HepG2 (cell line): Measurements from ENCODE around the gene AP2S1. TPM values are rescaled to one million over a fixed set of nuclear protein-coding genes. Genes with fewer than 3 reads are reported as not detected.

Source experiments
- ATF3 ChIP-seq: sonication (generic); formaldehyde crosslinking; IDR thresholded peaks from 2 replicates; pipeline ENCODE4 v1.4.0; 2020; ENCODE audit warnings: missing genetic modification reagents
- CEBPZ ChIP-seq: IDR thresholded peaks from 2 replicates; pipeline ENCODE4 v1.6.1; 2012; ENCODE audit warnings: low read length, improper control_type of control experiment
- CREM ChIP-seq, 2 experiments: sonication (generic) in 1 of 2; formaldehyde crosslinking in 1 of 2; IDR thresholded peaks; 2 replicates each; pipeline versions ENCODE4 v1.4.0 to v1.6.1; 2016 to 2020; ENCODE audit warnings: antibody characterized with exemption in 1 of 2, mild to moderate bottlenecking in 1 of 2, missing genetic modification reagents in 1 of 2
- DDIT3 ChIP-seq: sonication (generic); formaldehyde crosslinking; IDR thresholded peaks from 2 replicates; pipeline ENCODE4 v1.4.0; 2020; ENCODE audit warnings: mild to moderate bottlenecking, missing genetic modification reagents
- ELF4 ChIP-seq: sonication (generic); formaldehyde crosslinking; IDR thresholded peaks from 2 replicates; pipeline ENCODE4 v1.5.0; 2020; ENCODE audit warnings: missing genetic modification reagents, mild to moderate bottlenecking, moderate library complexity, borderline replicate concordance
- NFIB ChIP-seq: sonication (generic); formaldehyde crosslinking; IDR thresholded peaks from 2 replicates; pipeline ENCODE4 v1.9.0; 2021; ENCODE audit warnings: missing genetic modification reagents, mild to moderate bottlenecking, borderline replicate concordance
- SNAPC4 ChIP-seq: sonication (generic); formaldehyde crosslinking; IDR thresholded peaks from 2 replicates; pipeline ENCODE4 v1.4.0; 2020; ENCODE audit warnings: mild to moderate bottlenecking, missing genetic modification reagents
- STAT6 ChIP-seq: sonication (generic); formaldehyde crosslinking; IDR thresholded peaks from 2 replicates; pipeline ENCODE4 v1.4.0; 2020; ENCODE audit warnings: missing genetic modification reagents, mild to moderate bottlenecking, borderline replicate concordance
- ZNF264 ChIP-seq: sonication (generic); formaldehyde crosslinking; IDR thresholded peaks from 2 replicates; pipeline ENCODE4 v1.4.0; 2020; ENCODE audit warnings: missing genetic modification reagents
- ZNF530 ChIP-seq: sonication (generic); formaldehyde crosslinking; IDR thresholded peaks from 2 replicates; pipeline ENCODE4 v1.5.0; 2020; ENCODE audit warnings: low read depth, mild to moderate bottlenecking, missing genetic modification reagents
- ZNF7 ChIP-seq: IDR thresholded peaks from 2 replicates; pipeline ENCODE4 v1.6.1; 2016; ENCODE audit warnings: missing biosample characterization, missing genetic modification reagents
- ZNF770 ChIP-seq: sonication (generic); formaldehyde crosslinking; IDR thresholded peaks from 2 replicates; pipeline ENCODE4 v1.5.0; 2020; ENCODE audit warnings: mild to moderate bottlenecking, missing genetic modification reagents
- polyA plus RNA-seq, 8 experiments: library from polyadenylated mRNA; depleted of rRNA in 3 of 8; stranded (reverse) in 7 of 8; unstranded in 1 of 8; fragments of >200 nt; fragmentation: Illumina TruSeq in 4 of 8; extraction: Trizol in 4 of 8; gene quantifications; 2 replicates each; pipeline versions ENCODE4 v1.2.1 to v1.2.3, GENCODE V29; 2011 to 2016; ENCODE audit warnings: low read depth in 4 of 8, missing spikeins in 1 of 8, mixed read lengths in 1 of 8; ENCODE audit not compliant: insufficient read depth in 1 of 8
- total RNA-seq, 5 experiments: library from RNA; depleted of rRNA; stranded (reverse); fragments of >200 nt; fragmentation: Illumina TruSeq; extraction: Trizol; gene quantifications; 2 replicates each; pipeline ENCODE4 v1.2.3, GENCODE V29; 2016; ENCODE audit warnings: low read depth in 1 of 5

The AP2S1 gene
- total and polyA plus RNA-seq, 2 of the 13 experiments (the other 11 are each of a cell fraction or from before 2014, with no cell fraction given), result 45.2 to 86.1 TPM

- TF ChIP-seq ATF3 (CRISPR knock-in tag) (no peak), CEBPZ (no peak), STAT6 (CRISPR knock-in tag) (0 out of 2 replicates have a peak, but pooled peaks have one; percentile 39), SNAPC4 (CRISPR knock-in tag) (peak; percentile 79; the same call in 1 of the 2 replicates), DDIT3 (CRISPR knock-in tag) (no peak), ZNF770 (CRISPR knock-in tag) (peak; percentile 26; the same call in 1 of the 2 replicates), NFIB (CRISPR knock-in tag) (no peak), CREM (IDR thresholded peaks at IDR 0.05) (peak; percentile 100), CREM (CRISPR knock-in tag; IDR thresholded peaks at IDR 0.05) (no peak), ZNF530 (CRISPR knock-in tag) (no peak), ZNF7 (no peak), ZNF264 (no peak), ELF4 (no peak)
Observed at GRCh38 chr19:46850228-46851203, at the start of gene AP2S1 (continued).
